ENCODE data around the gene PON3.

The PON3 gene

DNA sequence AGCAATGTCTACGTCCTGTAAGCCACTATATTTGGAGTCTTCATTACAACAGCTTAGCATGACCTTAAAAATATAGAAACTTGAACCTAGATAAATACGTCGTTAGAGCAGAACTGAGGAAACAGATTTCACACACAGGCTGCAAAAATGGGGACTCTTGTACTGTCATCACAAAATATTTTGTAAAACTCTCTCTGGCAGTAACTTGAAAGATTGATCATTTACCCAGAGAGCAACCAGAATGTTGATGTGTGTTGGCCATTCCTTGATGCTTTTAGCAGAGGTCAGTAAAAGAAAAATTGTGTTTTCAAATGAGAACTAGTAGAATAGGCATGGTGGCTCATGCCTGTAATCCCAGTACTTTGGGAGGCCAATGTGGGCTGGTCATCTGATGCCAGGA, 57.3 kb downstream of the PON3 start:
- no peak for DNase-seq

DNA sequence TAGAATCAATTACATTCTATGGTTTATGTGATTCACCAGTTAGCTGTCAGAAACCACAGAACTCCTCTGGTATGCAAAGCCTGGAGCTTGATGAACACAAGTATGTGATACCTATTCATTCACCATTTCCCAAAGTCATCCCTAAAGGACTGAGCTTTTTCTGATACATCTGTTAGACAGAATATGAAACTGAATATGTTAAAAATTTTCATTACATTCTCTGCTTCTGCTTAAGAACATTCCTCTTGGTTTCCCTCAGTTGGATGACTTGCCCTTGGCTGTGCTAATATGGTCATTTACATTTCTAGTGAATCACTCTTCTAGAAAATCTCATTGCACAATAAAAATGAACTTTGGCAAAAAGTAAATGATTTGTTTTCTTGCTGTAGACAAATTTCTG, 61.1 kb downstream of the PON3 start:
- no peak for DNase-seq

DNA sequence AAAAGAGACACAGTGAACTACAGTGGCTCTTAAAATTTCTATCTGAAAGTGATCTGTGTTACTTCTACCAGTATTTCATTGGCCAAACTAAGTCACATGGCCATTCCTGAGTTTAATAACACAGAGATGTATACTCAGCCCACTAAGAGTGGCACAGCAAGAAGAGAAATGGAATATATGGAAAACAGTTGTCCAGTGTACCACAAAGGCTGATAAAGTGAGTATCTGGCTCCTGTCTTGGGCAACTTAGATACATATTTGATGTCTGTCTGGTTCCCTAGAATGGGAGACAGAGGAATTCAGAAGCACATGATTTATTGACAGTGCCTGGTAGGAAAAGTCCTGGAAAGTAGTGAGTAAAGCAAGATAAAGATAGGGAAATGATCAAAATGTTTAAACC, 61.7 kb downstream of the PON3 start:
- no peak for DNase-seq

DNA sequence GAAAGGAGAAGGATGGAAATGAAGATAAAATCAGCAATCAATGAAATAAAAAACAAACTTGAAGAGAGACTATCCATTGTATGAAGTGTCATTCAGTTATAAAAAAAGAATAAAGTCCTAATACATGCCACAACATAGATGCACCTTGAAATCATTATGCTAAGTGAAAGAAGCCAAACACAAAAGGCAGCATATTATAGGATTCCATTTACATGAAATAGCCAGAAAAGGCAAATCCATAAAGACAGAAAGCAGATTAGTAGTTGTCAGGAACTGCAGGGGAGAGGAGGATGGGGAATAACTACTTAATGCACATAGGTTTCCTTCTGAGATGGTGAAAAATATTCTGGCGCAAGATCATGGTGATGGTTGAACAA, 65.2 kb downstream of the PON3 start:
- DNase-seq = no peak

DNA sequence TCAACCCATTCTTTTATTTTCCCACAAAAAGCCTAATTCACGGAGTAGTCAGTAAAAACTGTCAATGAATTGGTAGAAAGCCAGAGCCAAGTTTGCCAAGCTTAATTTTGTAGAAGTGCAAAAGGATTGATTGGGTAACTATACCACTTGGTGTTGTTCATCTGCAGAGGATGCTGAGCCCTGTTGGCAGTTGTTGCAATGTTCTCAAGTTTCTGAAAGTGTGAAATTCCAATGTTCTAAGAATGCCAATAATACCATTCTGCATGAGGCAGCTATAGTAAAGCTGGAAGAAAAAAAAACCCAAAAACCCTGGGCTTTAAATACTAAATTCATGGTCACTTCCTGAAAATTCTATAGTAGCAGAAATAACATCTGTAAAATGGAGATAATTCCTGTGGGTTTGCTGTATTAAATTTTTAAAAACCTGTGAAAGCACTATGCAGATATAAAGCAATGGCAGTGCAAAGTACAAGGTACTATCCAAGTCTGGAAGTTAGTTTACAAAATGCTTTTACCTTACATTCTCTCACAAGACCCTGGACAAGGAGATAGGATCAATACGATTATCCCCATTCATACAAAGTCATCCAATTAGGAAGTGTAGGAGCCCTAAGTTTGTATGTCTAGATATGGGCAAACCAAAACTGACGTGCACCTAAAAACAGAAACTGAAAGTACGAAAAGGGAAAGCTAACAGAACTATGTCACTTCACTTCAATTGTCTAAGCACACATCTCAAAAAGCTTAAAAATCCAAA, 65.8 kb downstream of the PON3 start:
- no peak for DNase-seq

DNA sequence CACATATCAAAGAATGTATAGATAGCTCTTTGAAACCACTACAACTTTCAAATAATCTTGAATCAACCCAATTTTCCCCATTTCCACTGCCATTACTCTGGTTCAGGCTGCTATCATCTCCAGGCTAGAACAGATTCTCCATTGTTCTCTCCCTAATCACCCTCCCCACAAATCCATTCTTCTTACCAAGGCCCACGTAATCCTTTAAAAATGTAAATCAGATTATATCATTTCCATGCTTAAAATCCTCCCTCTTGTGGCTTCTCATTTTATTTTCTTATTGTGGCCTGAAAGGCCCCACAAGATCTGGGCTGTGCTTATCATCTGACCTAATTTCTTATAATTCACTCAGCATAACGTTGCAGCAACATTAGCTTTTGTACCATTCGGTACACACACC, 68.8 kb downstream of the PON3 start:
- DNase-seq = no peak

DNA sequence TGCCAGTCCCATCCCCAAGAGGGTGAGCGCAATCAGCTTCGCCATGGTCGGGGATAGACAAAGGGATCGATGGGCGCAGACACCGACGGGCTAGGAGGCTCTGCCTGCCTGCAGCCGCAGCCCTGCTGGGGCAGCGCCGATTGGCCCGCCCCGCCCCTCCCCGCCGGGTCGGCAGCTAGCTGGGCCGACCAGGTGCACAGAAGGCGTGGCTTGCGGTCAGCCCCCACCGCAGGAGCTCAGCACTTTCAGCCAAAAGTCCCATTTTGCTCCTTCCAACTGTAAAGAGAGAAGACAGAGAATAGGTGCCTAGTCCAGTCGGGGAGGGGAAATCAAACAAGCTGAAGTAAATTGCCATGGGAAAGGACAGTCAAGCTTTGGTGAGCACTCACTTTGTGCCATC, 71.7 kb downstream of the PON3 start, which contains the start of gene PON1:
PON1 (minus strand) TSS at position 102 of the 400 bp plus-strand sequence; CDS start at position 45, 57 bp downstream.
- no peak for DNase-seq

DNA sequence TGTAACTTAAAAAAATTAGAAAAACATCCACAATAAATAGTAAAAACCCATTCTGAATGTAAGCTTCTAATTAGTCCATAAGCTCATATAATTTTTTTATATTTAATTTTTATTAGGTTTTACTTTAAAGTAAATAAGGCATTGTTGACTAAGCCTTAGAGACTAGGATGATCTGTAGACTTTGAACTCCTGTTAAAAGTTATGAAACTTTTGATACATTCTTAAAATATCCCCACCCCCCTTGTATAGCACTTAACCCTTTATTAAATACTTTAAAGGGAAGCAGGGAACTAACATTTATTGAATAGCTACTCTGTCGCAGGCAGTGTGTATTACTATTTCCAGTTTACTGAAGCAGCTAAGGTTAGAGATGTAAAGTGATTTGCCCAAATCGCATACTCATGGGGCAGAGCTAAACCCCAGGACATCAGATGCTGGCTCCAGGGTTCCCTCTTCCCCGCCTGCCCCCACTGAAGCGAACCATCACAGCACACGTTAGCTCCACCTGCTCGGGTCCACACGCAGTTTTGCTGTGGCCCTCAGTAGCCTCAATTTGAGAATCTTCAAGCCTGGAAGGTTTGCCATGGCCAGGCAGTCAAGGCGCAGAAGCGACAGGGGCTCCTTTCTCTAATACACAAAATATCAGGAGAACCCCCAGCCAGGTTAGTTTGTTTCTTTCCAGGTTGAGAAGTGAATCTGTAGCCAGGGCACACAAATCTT, 72.6 kb downstream of the PON3 start:
- DNase-seq = no peak

DNA sequence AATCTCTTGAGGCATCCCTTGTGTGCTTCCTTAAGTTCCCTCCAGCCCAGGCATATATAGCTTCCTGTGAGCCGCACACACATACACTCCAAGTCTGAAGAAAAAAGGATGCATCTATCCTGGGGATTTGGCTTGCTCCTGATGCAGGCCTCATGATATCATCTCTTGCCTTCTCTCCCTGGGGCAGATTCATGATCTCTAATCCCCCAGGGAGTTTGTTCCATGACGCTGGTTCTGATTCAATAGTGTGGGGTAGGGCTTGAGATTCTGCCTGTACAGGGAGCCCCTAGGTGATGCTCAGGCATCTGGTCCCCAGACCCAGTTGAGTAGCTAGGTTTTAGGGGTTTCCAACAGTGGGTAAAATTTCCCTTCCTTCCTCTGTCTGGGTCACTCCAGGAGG, 73.3 kb downstream of the PON3 start:
- DNase-seq = no peak

DNA sequence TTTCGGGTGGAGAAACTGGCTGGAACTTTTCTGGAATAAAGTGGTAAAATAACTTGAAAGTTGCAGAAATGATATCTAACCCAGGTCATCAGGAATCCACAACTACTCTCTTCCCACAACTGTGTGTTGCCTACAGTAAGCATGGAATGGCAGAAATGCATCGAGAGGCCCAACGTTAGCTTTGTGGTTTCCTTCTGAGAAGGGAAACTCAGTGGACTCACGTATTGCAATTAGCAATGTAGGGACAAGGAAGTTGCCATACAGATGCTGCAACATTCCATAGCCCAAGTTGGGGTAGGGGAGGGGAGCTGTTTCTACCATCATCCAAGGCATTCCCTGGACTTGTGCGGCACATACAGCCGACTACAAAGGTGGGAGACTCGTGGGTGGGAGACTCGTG, 73.8 kb downstream of the PON3 start:
- no peak for DNase-seq

DNA sequence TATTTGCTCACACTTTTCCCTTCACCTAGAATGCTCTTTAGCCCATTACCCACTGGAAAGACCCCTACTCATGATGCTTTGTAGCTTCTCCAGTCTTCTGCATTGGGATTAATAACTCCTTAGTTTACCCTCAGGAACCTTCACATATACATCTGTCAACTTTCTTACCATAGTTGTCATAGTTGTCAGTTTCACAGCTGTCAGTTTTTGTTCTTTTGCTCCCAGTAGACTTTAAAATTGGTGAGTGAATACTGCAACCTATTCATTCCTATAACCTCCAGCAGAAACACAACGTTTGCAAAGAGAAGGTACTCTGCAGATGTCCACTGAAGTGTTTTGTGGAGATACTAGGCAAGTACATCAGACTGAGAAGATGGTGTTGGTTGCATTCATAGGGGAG, 74.5 kb downstream of the PON3 start:
- no peak for DNase-seq

DNA sequence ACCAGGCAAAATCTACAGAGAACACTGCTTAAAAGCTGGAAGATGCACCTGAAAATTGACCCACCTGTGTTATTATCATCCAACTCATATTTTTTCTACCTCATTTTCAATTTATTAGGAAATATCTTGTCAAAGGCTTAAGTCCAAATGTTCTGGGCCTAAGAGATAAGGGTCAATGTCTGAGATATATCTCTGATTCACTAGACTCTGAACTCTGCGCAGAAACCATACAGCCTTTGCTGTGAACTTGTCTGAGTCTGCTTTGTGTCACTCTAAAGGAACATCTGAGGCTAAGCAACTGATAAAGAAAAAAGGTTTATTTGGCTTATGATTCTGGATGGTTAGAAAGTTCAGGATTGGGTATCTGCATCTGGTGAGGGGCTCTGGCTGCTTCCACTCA, 75.5 kb downstream of the PON3 start:
- DNase-seq = no peak

DNA sequence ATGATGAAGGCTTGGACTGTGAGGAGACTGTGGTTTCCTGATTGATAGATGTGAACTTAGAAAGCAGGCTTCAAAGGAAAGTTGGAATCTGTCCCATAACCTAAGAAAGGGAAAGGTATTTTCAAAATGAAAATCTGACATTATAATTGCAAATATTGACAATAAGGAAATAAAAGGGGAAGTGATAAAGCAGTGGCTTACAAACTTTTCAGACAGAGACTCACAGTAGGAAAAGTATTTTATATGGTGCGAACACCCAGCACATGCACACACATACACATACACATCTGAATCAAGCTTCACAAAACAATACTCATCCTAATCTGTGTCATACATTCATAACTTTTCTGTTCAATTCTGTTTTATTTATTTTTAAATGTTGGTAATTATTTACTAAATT, 76.6 kb downstream of the PON3 start:
- DNase-seq = no peak

DNA sequence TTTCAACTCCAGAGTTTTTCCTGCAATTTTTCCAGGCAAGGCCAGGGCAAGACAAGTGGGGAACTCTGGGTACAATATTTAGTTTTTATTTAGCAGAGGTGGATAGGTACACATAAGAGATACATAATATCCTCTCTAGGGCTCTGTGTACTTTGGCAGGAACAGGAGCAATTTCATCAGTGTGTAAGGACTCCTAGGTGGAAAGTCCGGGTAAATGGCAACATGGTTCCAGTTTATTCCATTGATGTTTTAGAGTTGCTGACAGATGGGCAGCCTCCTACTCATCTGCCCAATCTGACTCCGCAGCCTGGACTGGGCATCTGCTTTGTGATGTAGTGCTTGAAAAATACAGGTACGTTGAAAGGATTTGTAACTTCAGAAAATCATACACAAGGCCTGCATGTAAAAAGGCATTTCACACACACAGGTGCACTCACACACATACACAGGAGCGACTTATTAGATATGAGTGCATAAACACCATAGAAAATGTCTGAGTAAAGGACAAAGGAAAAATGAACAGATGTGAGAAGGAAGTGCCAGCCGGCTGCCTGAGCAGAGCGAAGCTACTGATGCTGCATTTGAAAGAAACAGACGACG, 77.6 kb downstream of the PON3 start:
- DNase-seq = no peak

DNA sequence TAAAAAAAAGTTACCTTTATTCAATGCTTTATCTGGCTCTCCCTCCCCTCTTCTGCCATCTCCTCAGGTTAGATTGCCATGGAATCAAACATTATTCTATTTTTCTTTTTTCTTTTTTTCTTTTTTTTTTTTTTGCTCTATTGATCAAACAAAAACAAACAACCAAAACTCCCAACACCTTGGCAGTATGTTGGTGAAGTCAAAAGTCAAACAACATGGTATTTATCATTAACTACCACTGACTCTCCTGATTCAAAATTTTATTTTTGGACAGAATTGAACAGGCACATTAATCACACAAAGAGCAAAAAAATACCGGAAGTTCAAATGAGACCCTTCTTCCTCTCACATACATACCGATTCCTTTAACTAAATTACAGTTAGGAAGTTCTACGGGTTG, 78.2 kb downstream of the PON3 start:
- no peak for DNase-seq

DNA sequence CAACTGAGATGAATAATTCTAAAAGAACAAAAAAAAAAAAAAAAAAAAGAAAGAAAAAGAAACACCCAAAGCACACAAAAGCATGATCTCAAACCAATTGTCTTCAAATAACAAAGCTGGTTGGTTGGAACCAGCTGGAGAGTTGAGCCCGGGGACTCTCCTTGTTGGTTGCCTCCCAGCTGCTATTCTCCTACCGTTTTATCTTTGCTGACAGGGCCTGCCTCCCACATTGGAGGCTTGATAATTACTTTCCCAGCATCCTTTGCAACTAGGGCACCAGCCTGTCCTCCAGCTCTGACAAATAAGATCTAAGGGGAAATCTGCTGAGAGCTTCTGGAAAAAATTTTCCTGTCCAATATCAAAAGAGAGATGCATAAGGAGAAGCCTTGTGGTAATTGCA, 78.6 kb downstream of the PON3 start:
- DNase-seq = no peak

DNA sequence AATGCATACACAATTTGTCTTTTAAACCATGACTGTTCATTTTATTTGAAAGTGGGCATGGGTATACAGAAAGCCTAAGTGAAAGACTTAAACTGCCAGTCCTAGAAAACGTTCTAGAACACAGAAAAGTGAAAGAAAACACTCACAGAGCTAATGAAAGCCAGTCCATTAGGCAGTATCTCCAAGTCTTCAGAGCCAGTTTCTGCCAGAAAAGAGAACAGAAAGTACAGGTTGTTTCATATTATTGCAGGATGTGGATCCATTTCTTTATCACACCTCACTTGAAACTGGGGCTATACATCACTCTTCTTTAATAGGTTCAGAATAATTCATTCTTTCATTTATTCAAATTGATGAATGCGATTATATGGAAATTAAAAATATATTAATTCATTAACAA, 79.6 kb downstream of the PON3 start:
- DNase-seq = no peak

DNA sequence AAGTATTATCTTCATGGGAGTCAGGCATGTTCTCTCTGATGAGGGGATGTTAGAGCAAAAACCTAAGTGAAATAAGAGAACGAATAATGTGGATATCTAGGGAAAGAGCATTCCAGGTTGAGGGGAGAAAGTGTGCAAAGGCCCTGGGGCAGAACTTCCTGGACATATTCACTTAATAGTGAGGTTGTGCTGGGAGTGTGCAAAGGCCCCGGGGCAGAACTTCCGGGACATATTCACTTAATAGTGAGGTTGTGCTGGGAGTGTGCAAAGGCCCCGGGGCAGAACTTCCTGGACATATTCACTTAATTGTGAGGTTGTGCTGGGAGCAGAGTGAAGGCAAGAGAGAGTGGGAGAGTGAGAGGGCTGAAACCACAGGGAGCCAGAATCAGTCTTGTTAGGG, 83.6 kb downstream of the PON3 start:
- DNase-seq = no peak

DNA sequence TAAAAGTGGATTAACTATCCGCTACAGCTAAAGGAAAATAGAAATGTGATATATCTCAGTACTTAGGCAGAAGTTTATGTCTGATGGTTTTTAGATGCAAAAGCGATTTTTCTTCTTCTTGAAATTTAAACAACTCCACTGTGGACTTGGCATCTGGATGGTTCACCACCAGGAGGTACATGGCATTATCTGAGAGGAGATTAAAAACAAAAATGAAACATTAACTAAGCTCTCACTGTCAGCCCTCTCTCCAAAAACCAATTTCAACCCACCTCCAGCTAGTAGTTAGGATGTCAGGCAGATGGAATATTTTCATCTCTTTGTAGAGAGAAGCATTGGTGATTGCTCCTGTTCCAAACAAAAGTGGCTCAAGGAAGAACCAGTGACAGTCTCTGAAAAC, 84.8 kb downstream of the PON3 start:
- DNase-seq = no peak

DNA sequence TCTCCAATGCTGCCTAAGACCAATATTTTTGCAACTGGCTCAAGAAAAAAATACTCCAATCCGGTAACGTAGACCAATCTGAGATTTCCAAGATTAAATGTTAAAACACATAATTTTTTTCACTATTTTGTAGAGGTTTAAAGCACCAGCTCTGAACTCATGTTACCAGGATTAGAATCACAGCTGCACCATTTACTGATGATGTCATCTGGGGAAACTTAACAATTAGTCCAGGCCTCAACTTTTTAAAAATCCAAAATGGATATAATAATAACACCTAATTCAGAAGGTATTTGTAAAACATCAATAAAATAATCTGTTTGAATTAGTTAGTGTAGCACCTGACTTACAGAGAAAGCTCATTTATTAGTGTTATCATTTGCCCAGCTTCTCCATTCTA, 86.2 kb downstream of the PON3 start:
- no peak for DNase-seq

Data from CD4-positive, alpha-beta T cell treated with Interleukin-6 for 4 hours (primary cell).